ENCODE measurements around the gene ENPP6. TPM values are rescaled to one million over a fixed set of nuclear protein-coding genes. Genes with fewer than 3 reads are reported as not detected.

The ENPP6 gene
- total and polyA plus RNA-seq, 2 donors (not counting 1 experiment from before 2014, with no cell fraction given): 0.01 TPM; not detected in 1

DNA sequence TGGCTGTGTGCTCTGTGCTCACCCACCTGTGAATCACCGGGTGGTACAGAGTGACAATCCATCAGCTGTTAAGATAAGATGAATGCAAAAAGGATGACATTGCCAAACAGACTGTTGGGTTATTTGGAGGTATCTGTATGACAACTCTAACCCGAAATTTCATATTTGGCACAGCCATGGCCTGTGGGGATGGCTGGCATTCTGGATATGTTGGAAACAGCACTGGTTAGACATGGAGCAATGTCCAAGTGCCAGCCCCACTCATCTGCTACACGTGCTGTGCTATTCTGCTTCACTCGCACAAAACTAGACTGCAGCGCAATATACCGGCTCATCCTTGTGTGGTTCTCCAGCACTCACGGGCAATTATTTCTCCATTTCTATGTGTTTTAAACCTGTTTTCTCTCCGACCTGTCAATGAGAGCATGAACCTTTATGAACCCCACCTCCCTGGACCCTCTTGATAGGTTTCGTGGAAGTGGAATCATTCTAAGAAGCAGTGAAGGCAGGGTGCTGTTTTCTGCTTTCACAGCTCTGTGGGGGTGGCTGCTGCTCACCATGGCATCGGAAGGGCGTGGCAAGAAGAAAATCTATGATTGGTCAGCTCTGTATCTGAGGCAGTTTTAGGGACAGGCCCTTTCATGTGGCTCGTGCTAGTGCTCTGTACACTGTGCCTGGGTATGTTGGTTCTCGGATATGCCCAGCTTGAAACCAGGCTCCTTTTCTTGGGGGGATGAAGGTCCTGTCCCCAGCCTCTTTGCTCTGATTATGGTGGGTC is 94.9 kb downstream of the ENPP6 start:
- CTCF ChIA-PET: no interaction called here

DNA sequence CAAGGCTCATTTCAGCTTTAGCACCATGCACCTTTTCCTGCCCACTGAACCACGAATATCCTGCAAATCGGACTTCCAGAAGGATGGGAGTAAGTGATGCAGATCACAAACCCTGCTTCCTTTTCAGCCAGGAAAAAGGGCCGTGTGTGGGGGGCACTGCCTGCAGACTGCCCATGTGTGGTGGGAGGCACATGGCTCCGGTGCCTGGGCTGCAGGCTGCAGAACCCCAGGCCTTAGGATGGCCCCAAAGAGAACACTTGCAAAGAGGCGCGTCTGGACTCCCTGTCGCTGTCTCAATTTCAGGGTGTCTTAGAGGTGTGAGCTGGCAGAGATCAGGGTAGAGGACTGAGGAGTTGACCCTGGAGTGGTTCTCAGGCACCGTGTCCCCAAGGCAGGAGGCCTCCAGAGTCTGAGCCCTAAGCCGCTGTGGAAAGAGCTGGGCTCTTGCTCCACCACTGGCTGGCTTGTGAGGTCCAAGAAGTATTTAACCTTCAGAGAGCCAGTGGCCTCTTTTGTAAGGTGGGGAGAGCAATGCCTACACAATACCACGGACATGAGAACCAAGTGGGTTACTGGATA is 97.0 kb downstream of the ENPP6 start:
- Histone ChIP-seq H3K4me3 (ENCODE audit: control extremely low read depth in 1 of 5, extremely low read depth in 1 of 5, insufficient read depth in 1 of 5, low read depth in 2 of 5, low read length in 4 of 5) (no peak overlapping the region), H3K27ac (ENCODE audit: low read length in 2 of 2) (no peak overlapping the region), H3K4me1 (ENCODE audit: control insufficient read depth in 2 of 2, insufficient read depth in 2 of 2, low read length in 2 of 2) (no peaks in the 10 kb centered on the region), H3K9ac (ENCODE audit: low read length) (no peak overlapping the region), H3K9me3 (ENCODE audit: control extremely low read depth in 1 of 3, control insufficient read depth in 2 of 3, insufficient read depth in 1 of 3, low read length in 2 of 3) (peaks cover 0 to 9% (median 0%) of the 10 kb centered on the region in 3 donors), H2AFZ (ENCODE audit: insufficient read depth, low read depth, low read length, poor library complexity, severe bottlenecking) (no peak overlapping the region), H3K4me2 (replicated peaks; ENCODE audit: low read depth, low read length, poor library complexity, severe bottlenecking) (no peak overlapping the region), H3K27me3 (replicated peaks in 1 of 4; ENCODE audit: control extremely low read depth in 1 of 4, control insufficient read depth in 3 of 4, insufficient read depth in 4 of 4, low read length in 3 of 4) (no peaks in the 10 kb centered on the region), H3K36me3 (replicated peaks in 1 of 2; ENCODE audit: control extremely low read depth in 1 of 2, control insufficient read depth in 1 of 2, extremely low read depth in 1 of 2, insufficient read depth in 2 of 2, low read length in 1 of 2) (no peaks in the 10 kb centered on the region), H3K79me2 (ENCODE audit: control insufficient read depth, insufficient read depth, low read length) (no peaks in the 10 kb centered on the region), H4K20me1 (ENCODE audit: control insufficient read depth, insufficient read depth, low read length, poor library complexity, severe bottlenecking) (no peaks in the 10 kb centered on the region)
- Mint-ChIP-seq H3K9me3 (ENCODE audit: insufficient read depth) (no peaks in the 10 kb centered on the region), H3K4me3 (no peak overlapping the region), H3K4me1 (no peaks in the 10 kb centered on the region), H3K27me3 (peaks cover 11% of the 10 kb centered on the region), H3K27ac (no peak overlapping the region)
- ATAC-seq (ENCODE audit: low read depth): no peak
- POLR2A ChIA-PET: no interaction called here
- CTCF ChIA-PET: no interaction called here
- no peak for DNase-seq
- 88% methylated on average over 7 of the region's 10 CpGs for WGBS (ENCODE audit: insufficient coverage)
- intact Hi-C loops (cut with micrococcal nuclease): no loop called here
- TF ChIP-seq EZH2 (IDR thresholded peaks at IDR 0.05; ENCODE audit: borderline replicate concordance, insufficient read depth, low read depth, low read length, poor library complexity, severe bottlenecking): no peak
- TF ChIP-seq, protein P1, sequence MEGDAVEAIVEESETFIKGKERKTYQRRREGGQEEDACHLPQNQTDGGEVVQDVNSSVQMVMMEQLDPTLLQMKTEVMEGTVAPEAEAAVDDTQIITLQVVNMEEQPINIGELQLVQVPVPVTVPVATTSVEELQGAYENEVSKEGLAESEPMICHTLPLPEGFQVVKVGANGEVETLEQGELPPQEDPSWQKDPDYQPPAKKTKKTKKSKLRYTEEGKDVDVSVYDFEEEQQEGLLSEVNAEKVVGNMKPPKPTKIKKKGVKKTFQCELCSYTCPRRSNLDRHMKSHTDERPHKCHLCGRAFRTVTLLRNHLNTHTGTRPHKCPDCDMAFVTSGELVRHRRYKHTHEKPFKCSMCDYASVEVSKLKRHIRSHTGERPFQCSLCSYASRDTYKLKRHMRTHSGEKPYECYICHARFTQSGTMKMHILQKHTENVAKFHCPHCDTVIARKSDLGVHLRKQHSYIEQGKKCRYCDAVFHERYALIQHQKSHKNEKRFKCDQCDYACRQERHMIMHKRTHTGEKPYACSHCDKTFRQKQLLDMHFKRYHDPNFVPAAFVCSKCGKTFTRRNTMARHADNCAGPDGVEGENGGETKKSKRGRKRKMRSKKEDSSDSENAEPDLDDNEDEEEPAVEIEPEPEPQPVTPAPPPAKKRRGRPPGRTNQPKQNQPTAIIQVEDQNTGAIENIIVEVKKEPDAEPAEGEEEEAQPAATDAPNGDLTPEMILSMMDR (IDR thresholded peaks at IDR 0.05): no peak

More for the DNA sequence above, 94.9 kb downstream of the ENPP6 start:
- Mint-ChIP-seq H3K9me3 (ENCODE audit: insufficient read depth) (no peaks in the 10 kb centered on the region), H3K4me3 (no peak overlapping the region), H3K4me1 (no peaks in the 10 kb centered on the region), H3K27ac (no peak overlapping the region), H3K27me3 (peaks cover 16% of the 10 kb centered on the region)
- Histone ChIP-seq H3K4me3 (ENCODE audit: control extremely low read depth in 1 of 5, extremely low read depth in 1 of 5, insufficient read depth in 1 of 5, low read depth in 2 of 5, low read length in 4 of 5) (no peak overlapping the region), H3K79me2 (ENCODE audit: control insufficient read depth, insufficient read depth, low read length) (no peaks in the 10 kb centered on the region), H3K9ac (ENCODE audit: low read length) (no peak overlapping the region), H3K36me3 (replicated peaks in 1 of 2; ENCODE audit: control extremely low read depth in 1 of 2, control insufficient read depth in 1 of 2, extremely low read depth in 1 of 2, insufficient read depth in 2 of 2, low read length in 1 of 2) (no peaks in the 10 kb centered on the region), H3K27me3 (replicated peaks in 1 of 4; ENCODE audit: control extremely low read depth in 1 of 4, control insufficient read depth in 3 of 4, insufficient read depth in 4 of 4, low read length in 3 of 4) (no peaks in the 10 kb centered on the region), H3K9me3 (ENCODE audit: control extremely low read depth in 1 of 3, control insufficient read depth in 2 of 3, insufficient read depth in 1 of 3, low read length in 2 of 3) (peaks cover 0 to 9% (median 0%) of the 10 kb centered on the region in 3 donors), H3K4me2 (replicated peaks; ENCODE audit: low read depth, low read length, poor library complexity, severe bottlenecking) (no peak overlapping the region), H3K27ac (ENCODE audit: low read length in 2 of 2) (no peak overlapping the region), H2AFZ (ENCODE audit: insufficient read depth, low read depth, low read length, poor library complexity, severe bottlenecking) (no peak overlapping the region), H4K20me1 (ENCODE audit: control insufficient read depth, insufficient read depth, low read length, poor library complexity, severe bottlenecking) (no peaks in the 10 kb centered on the region), H3K4me1 (ENCODE audit: control insufficient read depth in 2 of 2, insufficient read depth in 2 of 2, low read length in 2 of 2) (no peaks in the 10 kb centered on the region)
- ATAC-seq (ENCODE audit: low read depth) (no peak), DNase-seq (no peak)
- POLR2A ChIA-PET: no interaction called here
- TF ChIP-seq, protein P1 (IDR thresholded peaks at IDR 0.05): no peak
- no peak for TF ChIP-seq EZH2 (IDR thresholded peaks at IDR 0.05; ENCODE audit: borderline replicate concordance, insufficient read depth, low read depth, low read length, poor library complexity, severe bottlenecking)
- intact Hi-C loops (cut with micrococcal nuclease): no loop called here
- WGBS (ENCODE audit: insufficient coverage): 94% methylated on average over 11 of the region's 13 CpGs
